Astrocyte (in vitro differentiated cells and primary cell): ENCODE data around the gene KIF1A. TPM values are rescaled to one million over a fixed set of nuclear protein-coding genes. Genes with fewer than 3 reads are reported as not detected.

ENCODE experiments used
- DNase-seq: peaks from one replicate; pipeline ENCODE4 v3.0.0-alpha.2; 2010; ENCODE audit warnings: low read depth
- FAIRE-seq: peaks from 2 replicates; lab custom pipeline; 2011; peaks lifted over from hg19 to GRCh38; lab: Jason Lieb, UNC
- H2AFZ ChIP-seq: 2 replicates; pipeline ENCODE4 v1.6.0; 2012; ENCODE audit warnings: low read depth, low read length, inconsistent platforms
- H3K27ac ChIP-seq: 2 replicates; pipeline ENCODE4 v1.5.1; 2011; ENCODE audit warnings: low read depth, low read length, inconsistent platforms
- H3K27me3 ChIP-seq: 2 replicates; pipeline ENCODE4 v1.6.0; 2011; ENCODE audit warnings: low read length, inconsistent platforms; ENCODE audit not compliant: insufficient read depth
- H3K36me3 ChIP-seq: 2 replicates; pipeline ENCODE4 v1.5.1; 2011; ENCODE audit warnings: low read length, inconsistent platforms; ENCODE audit not compliant: insufficient read depth
- H3K4me1 ChIP-seq: 2 replicates; pipeline ENCODE4 v1.5.1; 2011; ENCODE audit warnings: low read length, inconsistent platforms; ENCODE audit not compliant: insufficient read depth
- H3K4me2 ChIP-seq: 2 replicates; pipeline ENCODE4 v1.6.0; 2012; ENCODE audit warnings: low read length, inconsistent platforms
- H3K4me3 ChIP-seq: 2 replicates; pipeline ENCODE4 v1.5.1; 2011; ENCODE audit warnings: low read depth, mild to moderate bottlenecking, low read length, inconsistent platforms; ENCODE audit not compliant: insufficient read depth
- H3K79me2 ChIP-seq: 2 replicates; pipeline ENCODE4 v1.6.0; 2012; ENCODE audit warnings: mild to moderate bottlenecking, low read length, inconsistent platforms; ENCODE audit not compliant: insufficient read depth
- H3K9ac ChIP-seq: 2 replicates; pipeline ENCODE4 v1.6.0; 2012; ENCODE audit warnings: mild to moderate bottlenecking, low read length, inconsistent platforms
- H3K9me3 ChIP-seq: 2 replicates; pipeline ENCODE4 v1.5.1; 2012; ENCODE audit warnings: low read depth, mild to moderate bottlenecking, low read length, inconsistent platforms; ENCODE audit not compliant: insufficient read depth
- H4K20me1 ChIP-seq: 2 replicates; pipeline ENCODE4 v1.6.0; 2012; ENCODE audit warnings: low read length, inconsistent platforms; ENCODE audit not compliant: insufficient read depth
- H3K27ac Mint-ChIP-seq: one replicate; pipeline ENCODE4 v1.8.0; 2021; ENCODE audit warnings: mild to moderate bottlenecking, mixed read lengths; ENCODE audit not compliant: unreplicated experiment
- H3K27me3 Mint-ChIP-seq: one replicate; pipeline ENCODE4 v1.8.0; 2021; ENCODE audit warnings: low read depth, mixed read lengths; ENCODE audit not compliant: unreplicated experiment
- H3K36me3 Mint-ChIP-seq: one replicate; pipeline ENCODE4 v1.8.0; 2021; ENCODE audit warnings: low read depth, mixed read lengths; ENCODE audit not compliant: unreplicated experiment
- H3K4me1 Mint-ChIP-seq: one replicate; pipeline ENCODE4 v1.8.0; 2021; ENCODE audit warnings: low read depth, mixed read lengths; ENCODE audit not compliant: unreplicated experiment
- H3K4me3 Mint-ChIP-seq: one replicate; pipeline ENCODE4 v1.8.0; 2021; ENCODE audit warnings: mild to moderate bottlenecking, moderate library complexity, mixed read lengths; ENCODE audit not compliant: unreplicated experiment
- H3K9me3 Mint-ChIP-seq: one replicate; pipeline ENCODE4 v1.8.0; 2021; ENCODE audit warnings: mild to moderate bottlenecking, mixed read lengths; ENCODE audit not compliant: unreplicated experiment
- CTCF ChIP-seq: IDR thresholded peaks from 2 replicates; pipeline ENCODE4 v1.5.1; 2011; ENCODE audit warnings: low read depth, mild to moderate bottlenecking, inconsistent platforms, low read length, moderate library complexity; ENCODE audit not compliant: insufficient read depth
- EZH2 ChIP-seq: IDR thresholded peaks from 2 replicates; pipeline ENCODE4 v1.6.1; 2012; ENCODE audit warnings: mild to moderate bottlenecking, low read length, inconsistent platforms; ENCODE audit not compliant: insufficient read depth
- total RNA-seq: library from RNA; stranded (reverse); gene quantifications from 2 replicates; pipeline ENCODE4 v1.2.1, GENCODE V29; 2021

KIF1A gene
- total RNA-seq, 1 donor from 2014 or later: 51.2 TPM

GRCh38 chr2:240798327-240798905, 21.6 kb downstream of the KIF1A start:
- Histone ChIP-seq H3K9me3 (peaks cover 3% of the 10 kb centered on the region), H3K27ac (no peak overlapping the region), H3K4me2 (no peak overlapping the region), H3K36me3 (no peaks in the 10 kb centered on the region), H3K4me3 (no peak overlapping the region), H3K4me1 (no peaks in the 10 kb centered on the region), H2AFZ (no peak overlapping the region), H3K27me3 (peaks cover 29% of the 10 kb centered on the region), H4K20me1 (no peaks in the 10 kb centered on the region), H3K79me2 (no peaks in the 10 kb centered on the region), H3K9ac (no peak overlapping the region)
- Mint-ChIP-seq H3K4me3 (no peak overlapping the region), H3K36me3 (no peaks in the 10 kb centered on the region), H3K27me3 (peaks cover 25% of the 10 kb centered on the region), H3K9me3 (no peaks in the 10 kb centered on the region), H3K4me1 (peaks cover 8% of the 10 kb centered on the region), H3K27ac (no peak overlapping the region)
- FAIRE-seq (no peak), DNase-seq (no peak)
- TF ChIP-seq EZH2: no peak
- no peak for TF ChIP-seq CTCF

- Mint-ChIP-seq H3K9me3 (no peaks in the 10 kb centered on the region), H3K27ac (no peak overlapping the region), H3K4me3 (no peak overlapping the region), H3K36me3 (no peaks in the 10 kb centered on the region), H3K27me3 (peaks cover 27% of the 10 kb centered on the region), H3K4me1 (peaks cover 8% of the 10 kb centered on the region)
- H3K27ac ChIP-seq: no peak overlapping the region
- no peaks in the 10 kb centered on the region for H3K79me2 ChIP-seq
- no peak for DNase-seq
- TF ChIP-seq EZH2 (no peak), CTCF (no peak)
- H2AFZ ChIP-seq: no peak overlapping the region
- peaks cover 29% of the 10 kb centered on the region for H3K27me3 ChIP-seq
- no peaks in the 10 kb centered on the region for H3K36me3 ChIP-seq
- H3K4me3 ChIP-seq: no peak overlapping the region
- FAIRE-seq: no peak
- no peaks in the 10 kb centered on the region for H4K20me1 ChIP-seq
- no peaks in the 10 kb centered on the region for H3K4me1 ChIP-seq
- H3K9ac ChIP-seq: no peak overlapping the region
- H3K4me2 ChIP-seq: no peak overlapping the region
- H3K9me3 ChIP-seq: peaks cover 3% of the 10 kb centered on the region
Observed at GRCh38 chr2:240797914-240798313, 22.1 kb downstream of the KIF1A start.

- peaks cover 29% of the 10 kb centered on the region for H3K27me3 ChIP-seq
- H3K9me3 ChIP-seq: peaks cover 3% of the 10 kb centered on the region
- no peaks in the 10 kb centered on the region for H3K79me2 ChIP-seq
- H3K4me3 Mint-ChIP-seq: no peak overlapping the region
- H3K27me3 Mint-ChIP-seq: peaks cover 27% of the 10 kb centered on the region
- no peak overlapping the region for H3K4me3 ChIP-seq
- H3K4me1 ChIP-seq: no peaks in the 10 kb centered on the region
- H3K9ac ChIP-seq: no peak overlapping the region
- H3K27ac Mint-ChIP-seq: no peak overlapping the region
- H3K9me3 Mint-ChIP-seq: no peaks in the 10 kb centered on the region
- no peak for DNase-seq
- no peak overlapping the region for H2AFZ ChIP-seq
- H3K27ac ChIP-seq: no peak overlapping the region
- H3K4me2 ChIP-seq: no peak overlapping the region
- TF ChIP-seq CTCF: no peak
- no peak for TF ChIP-seq EZH2
- H4K20me1 ChIP-seq: no peaks in the 10 kb centered on the region
- FAIRE-seq: no peak
- peaks cover 10% of the 10 kb centered on the region for H3K4me1 Mint-ChIP-seq
- no peaks in the 10 kb centered on the region for H3K36me3 ChIP-seq
- H3K36me3 Mint-ChIP-seq: no peaks in the 10 kb centered on the region
Observed at GRCh38 chr2:240797500-240797895, 22.5 kb downstream of the KIF1A start.
